A549 (cell line): ENCODE results near the gene DLG1.

Experiments used
- ESRRA ChIP-seq: fragments of 150-350 bp; IDR thresholded peaks from 2 replicates; pipeline ENCODE4 v1.6.1; 2014; ENCODE audit warnings: mild to moderate bottlenecking, low read length, borderline replicate concordance
- MAZ ChIP-seq: fragments of 150-350 bp; IDR thresholded peaks from 2 replicates; pipeline ENCODE4 v1.6.1; 2014; ENCODE audit warnings: antibody characterized with exemption, low read depth, low read length, borderline replicate concordance
- MYC ChIP-seq: IDR thresholded peaks from 2 replicates; pipeline ENCODE4 v1.6.1; 2012; ENCODE audit warnings: mild to moderate bottlenecking, inconsistent platforms, low read length, improper control_type of control experiment, borderline replicate concordance
- POLR2A ChIP-seq: IDR thresholded peaks from 2 replicates; pipeline ENCODE4 v1.6.1; 2012; ENCODE audit warnings: mild to moderate bottlenecking, low read length
- RAD21 ChIP-seq, 2 experiments: fragments of >200 bp in 1 of 2; sonication (Bioruptor Twin) in 1 of 2; formaldehyde crosslinking in 1 of 2; IDR thresholded peaks in 1 of 2; conservative IDR thresholded peaks in 1 of 2; 2 replicates in 1 of 2; 3 replicates in 1 of 2; pipeline ENCODE4 v1.6.1; 2012 to 2018; ENCODE audit warnings: inconsistent platforms in 1 of 2
- RNF2 ChIP-seq: fragments of 200-600 bp; sonication (generic); IDR thresholded peaks from 2 replicates; pipeline ENCODE4 v1.6.1; 2016; ENCODE audit warnings: low read depth, mild to moderate bottlenecking, antibody characterized with exemption, moderate library complexity, borderline replicate concordance
- SMC3 ChIP-seq: fragments of >200 bp; sonication (Bioruptor Twin); formaldehyde crosslinking; IDR thresholded peaks from 3 replicates; pipeline ENCODE4 v1.6.1; 2018; ENCODE audit warnings: inconsistent platforms
- ZNF302 ChIP-seq: fragments of 250-450 bp; sonication (Bioruptor Pico); IDR thresholded peaks from 2 replicates; pipeline ENCODE4 v1.9.0; 2021; ENCODE audit warnings: inconsistent platforms, mild to moderate bottlenecking, moderate library complexity
- ZSCAN20 ChIP-seq: fragments of 250-450 bp; sonication (Bioruptor Pico); IDR thresholded peaks from 2 replicates; pipeline ENCODE4 v1.8.0; 2022; ENCODE audit warnings: mild to moderate bottlenecking, moderate library complexity
- TF ChIP-seq, protein P1 (sequence below): IDR thresholded peaks from 2 replicates; pipeline ENCODE4 v1.6.1; 2012
- TF ChIP-seq, protein P2 (sequence below): fragments of >200 bp; sonication (Bioruptor Twin); formaldehyde crosslinking; IDR thresholded peaks from 3 replicates; pipeline ENCODE4 v1.6.1; 2016
- TF ChIP-seq, protein P3 (sequence below): fragments of >200 bp; sonication (Bioruptor Twin); formaldehyde crosslinking; IDR thresholded peaks from 3 replicates; pipeline ENCODE4 v1.5.1; 2016
- TF ChIP-seq, protein P4 (sequence below): fragments of 150-350 bp; IDR thresholded peaks from 2 replicates; pipeline ENCODE4 v1.6.1; 2014; ENCODE audit warnings: low read depth, mild to moderate bottlenecking, low read length

DNA sequence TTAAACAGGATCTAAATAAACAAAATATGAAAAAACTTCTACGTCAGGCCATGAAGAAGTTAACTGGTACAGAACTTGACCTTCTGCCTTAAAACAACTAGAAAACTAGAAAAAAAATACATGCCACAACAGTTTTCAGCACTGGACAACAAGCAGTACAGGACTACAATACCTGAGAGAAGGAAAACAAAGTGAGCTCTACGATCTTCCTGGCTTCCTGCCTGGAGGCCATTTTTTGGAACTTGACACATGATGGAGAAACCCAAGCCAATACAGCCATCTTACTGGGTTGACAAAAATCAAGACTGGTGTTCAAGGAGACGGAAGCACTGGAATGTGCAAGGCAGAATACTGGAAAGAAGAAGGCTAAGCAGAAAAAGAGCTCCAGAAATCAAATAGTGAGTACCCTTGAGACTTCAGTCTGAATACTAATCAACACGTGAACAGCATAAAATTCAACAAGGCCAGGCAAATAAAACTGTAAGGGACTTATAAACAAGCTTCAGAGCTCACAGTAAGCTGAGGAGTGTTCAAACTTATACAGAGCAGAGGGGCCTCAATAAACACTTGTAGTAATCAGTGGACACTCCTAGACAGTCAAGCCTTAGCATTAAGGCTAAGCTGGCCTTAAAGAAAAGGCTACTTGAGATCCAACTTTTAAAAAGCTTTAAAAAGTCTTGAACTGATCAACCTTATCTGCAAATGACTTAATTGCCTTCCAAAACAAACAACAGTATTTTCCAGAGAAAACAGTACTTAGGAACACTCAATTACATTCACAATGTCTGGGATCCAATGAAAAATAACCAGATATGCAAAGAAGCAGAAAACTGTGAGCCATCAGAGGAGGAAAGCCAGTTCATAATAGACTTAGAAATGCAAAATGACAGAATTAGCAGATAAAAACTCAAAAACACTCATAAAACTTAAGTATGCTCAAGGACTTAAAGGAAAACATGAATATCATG is 63.2 kb downstream of the DLG1 start:
- TF ChIP-seq ZNF302 (CRISPR knock-in tag) (no peak), MYC (no peak), POLR2A (no peak), RNF2 (no peak), SMC3 (no peak), ZSCAN20 (CRISPR knock-in tag) (no peak), ESRRA (no peak), RAD21 (conservative IDR thresholded peaks at IDR 0.05 in 1 of 2, IDR thresholded peaks at IDR 0.05 in 1 of 2) (no peak), MAZ (no peak)
- TF ChIP-seq, protein P1, sequence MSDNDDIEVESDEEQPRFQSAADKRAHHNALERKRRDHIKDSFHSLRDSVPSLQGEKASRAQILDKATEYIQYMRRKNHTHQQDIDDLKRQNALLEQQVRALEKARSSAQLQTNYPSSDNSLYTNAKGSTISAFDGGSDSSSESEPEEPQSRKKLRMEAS: no peak
- TF ChIP-seq, protein P2, sequence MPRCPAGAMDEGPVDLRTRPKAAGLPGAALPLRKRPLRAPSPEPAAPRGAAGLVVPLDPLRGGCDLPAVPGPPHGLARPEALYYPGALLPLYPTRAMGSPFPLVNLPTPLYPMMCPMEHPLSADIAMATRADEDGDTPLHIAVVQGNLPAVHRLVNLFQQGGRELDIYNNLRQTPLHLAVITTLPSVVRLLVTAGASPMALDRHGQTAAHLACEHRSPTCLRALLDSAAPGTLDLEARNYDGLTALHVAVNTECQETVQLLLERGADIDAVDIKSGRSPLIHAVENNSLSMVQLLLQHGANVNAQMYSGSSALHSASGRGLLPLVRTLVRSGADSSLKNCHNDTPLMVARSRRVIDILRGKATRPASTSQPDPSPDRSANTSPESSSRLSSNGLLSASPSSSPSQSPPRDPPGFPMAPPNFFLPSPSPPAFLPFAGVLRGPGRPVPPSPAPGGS: no peak
- TF ChIP-seq, protein P3, sequence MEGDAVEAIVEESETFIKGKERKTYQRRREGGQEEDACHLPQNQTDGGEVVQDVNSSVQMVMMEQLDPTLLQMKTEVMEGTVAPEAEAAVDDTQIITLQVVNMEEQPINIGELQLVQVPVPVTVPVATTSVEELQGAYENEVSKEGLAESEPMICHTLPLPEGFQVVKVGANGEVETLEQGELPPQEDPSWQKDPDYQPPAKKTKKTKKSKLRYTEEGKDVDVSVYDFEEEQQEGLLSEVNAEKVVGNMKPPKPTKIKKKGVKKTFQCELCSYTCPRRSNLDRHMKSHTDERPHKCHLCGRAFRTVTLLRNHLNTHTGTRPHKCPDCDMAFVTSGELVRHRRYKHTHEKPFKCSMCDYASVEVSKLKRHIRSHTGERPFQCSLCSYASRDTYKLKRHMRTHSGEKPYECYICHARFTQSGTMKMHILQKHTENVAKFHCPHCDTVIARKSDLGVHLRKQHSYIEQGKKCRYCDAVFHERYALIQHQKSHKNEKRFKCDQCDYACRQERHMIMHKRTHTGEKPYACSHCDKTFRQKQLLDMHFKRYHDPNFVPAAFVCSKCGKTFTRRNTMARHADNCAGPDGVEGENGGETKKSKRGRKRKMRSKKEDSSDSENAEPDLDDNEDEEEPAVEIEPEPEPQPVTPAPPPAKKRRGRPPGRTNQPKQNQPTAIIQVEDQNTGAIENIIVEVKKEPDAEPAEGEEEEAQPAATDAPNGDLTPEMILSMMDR: no peak
- TF ChIP-seq, protein P4, sequence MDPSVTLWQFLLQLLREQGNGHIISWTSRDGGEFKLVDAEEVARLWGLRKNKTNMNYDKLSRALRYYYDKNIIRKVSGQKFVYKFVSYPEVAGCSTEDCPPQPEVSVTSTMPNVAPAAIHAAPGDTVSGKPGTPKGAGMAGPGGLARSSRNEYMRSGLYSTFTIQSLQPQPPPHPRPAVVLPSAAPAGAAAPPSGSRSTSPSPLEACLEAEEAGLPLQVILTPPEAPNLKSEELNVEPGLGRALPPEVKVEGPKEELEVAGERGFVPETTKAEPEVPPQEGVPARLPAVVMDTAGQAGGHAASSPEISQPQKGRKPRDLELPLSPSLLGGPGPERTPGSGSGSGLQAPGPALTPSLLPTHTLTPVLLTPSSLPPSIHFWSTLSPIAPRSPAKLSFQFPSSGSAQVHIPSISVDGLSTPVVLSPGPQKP: no peak
